Stomach smooth muscle (tissue), 2 donors: ENCODE results near the gene MTA3.
"Not testable (repeated sequence)": the region's sequence is repeated elsewhere in the genome, so short reads cannot be mapped to it uniquely, and the experiment has no call there.

Experiments used
- H3K27ac ChIP-seq: one replicate; pipeline ENCODE4 v1.7.0; 2013; ENCODE audit warnings: mild to moderate bottlenecking, low read length, inconsistent platforms
- H3K27me3 ChIP-seq, 2 donors: one replicate each; pipeline ENCODE4 v1.7.0; 2013; ENCODE audit warnings: low read length in 2 of 2; ENCODE audit not compliant: insufficient read depth in 2 of 2, control insufficient read depth in 1 of 2
- H3K36me3 ChIP-seq, 2 donors: one replicate each; pipeline ENCODE4 v1.7.0; 2013; ENCODE audit warnings: low read length in 2 of 2; ENCODE audit not compliant: control insufficient read depth in 2 of 2, insufficient read depth in 2 of 2
- H3K4me1 ChIP-seq: one replicate; pipeline ENCODE4 v1.7.0; 2013; ENCODE audit warnings: low read length; ENCODE audit not compliant: control insufficient read depth, insufficient read depth
- H3K4me3 ChIP-seq, 2 donors: one replicate each; pipeline ENCODE4 v1.7.0; 2013; ENCODE audit warnings: low read length in 2 of 2
- H3K9ac ChIP-seq, 2 donors: one replicate each; pipeline ENCODE4 v1.7.0; 2013; ENCODE audit warnings: low read length in 2 of 2, mild to moderate bottlenecking in 1 of 2
- H3K9me3 ChIP-seq, 2 donors: one replicate each; pipeline ENCODE4 v1.7.0; 2013; ENCODE audit warnings: low read length in 2 of 2; ENCODE audit not compliant: control insufficient read depth in 2 of 2
- donor health status: healthy.
- donor health status: Pancreatic carcinoma.

MTA3 gene

DNA sequence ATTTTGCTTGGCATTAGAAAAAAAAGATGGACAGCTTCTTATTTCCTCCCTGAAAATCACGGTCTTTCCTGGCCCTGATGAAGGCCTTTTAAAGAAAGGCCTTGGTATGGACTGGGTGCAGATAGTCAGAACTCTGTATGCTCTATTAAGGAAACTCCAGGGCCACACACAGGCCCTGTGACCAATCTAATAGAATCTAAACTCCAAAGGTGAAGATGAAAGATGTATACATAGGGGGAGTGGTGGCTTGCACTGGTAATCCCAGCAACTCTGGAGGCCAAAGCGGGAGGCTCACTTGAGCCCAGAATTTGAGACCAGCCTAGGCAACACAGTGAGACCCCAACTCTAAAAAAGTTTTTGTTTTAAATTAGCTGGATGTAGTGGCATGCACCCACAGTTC lies 158.2 kb downstream of the MTA3 start:
- no peak overlapping the region for H3K27ac ChIP-seq
- no peak overlapping the region for H3K9ac ChIP-seq
- no peak overlapping the region for H3K4me3 ChIP-seq
- H3K4me1 ChIP-seq, result peaks cover 6% of the 10 kb centered on the region
- no peaks in the 10 kb centered on the region for H3K27me3 ChIP-seq
- peaks cover 0 to 6% of the 10 kb centered on the region in 2 donors for H3K36me3 ChIP-seq
- no peaks in the 10 kb centered on the region for H3K9me3 ChIP-seq

GRCh38 chr2:42731316-42731715 lies 162.9 kb downstream of the MTA3 start:
- H3K9me3 ChIP-seq, H3K4me3 ChIP-seq, H3K9ac ChIP-seq, H3K36me3 ChIP-seq, H3K27ac ChIP-seq, H3K4me1 ChIP-seq, H3K27me3 ChIP-seq: not testable (repeated sequence)

DNA sequence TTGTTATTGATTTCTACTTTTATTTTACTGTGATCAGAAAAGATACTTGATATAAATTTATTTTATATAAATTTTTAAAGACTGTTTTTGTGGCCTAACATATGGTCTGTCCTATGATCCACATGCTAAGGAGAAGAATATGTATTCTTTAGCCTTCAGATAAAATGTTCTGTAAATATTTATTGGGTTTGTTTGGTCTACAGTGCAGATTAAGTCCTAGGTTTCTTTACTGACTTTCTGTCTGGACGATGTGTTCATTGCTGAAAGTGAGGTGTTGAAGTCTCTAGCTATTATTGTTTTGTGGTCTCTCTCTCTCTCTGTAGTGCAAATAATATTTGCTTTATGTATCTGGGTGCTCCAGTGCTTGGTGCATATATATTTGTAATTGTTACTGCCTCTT lies 165.4 kb downstream of the MTA3 start:
- H3K9ac ChIP-seq, result no peak overlapping the region

DNA sequence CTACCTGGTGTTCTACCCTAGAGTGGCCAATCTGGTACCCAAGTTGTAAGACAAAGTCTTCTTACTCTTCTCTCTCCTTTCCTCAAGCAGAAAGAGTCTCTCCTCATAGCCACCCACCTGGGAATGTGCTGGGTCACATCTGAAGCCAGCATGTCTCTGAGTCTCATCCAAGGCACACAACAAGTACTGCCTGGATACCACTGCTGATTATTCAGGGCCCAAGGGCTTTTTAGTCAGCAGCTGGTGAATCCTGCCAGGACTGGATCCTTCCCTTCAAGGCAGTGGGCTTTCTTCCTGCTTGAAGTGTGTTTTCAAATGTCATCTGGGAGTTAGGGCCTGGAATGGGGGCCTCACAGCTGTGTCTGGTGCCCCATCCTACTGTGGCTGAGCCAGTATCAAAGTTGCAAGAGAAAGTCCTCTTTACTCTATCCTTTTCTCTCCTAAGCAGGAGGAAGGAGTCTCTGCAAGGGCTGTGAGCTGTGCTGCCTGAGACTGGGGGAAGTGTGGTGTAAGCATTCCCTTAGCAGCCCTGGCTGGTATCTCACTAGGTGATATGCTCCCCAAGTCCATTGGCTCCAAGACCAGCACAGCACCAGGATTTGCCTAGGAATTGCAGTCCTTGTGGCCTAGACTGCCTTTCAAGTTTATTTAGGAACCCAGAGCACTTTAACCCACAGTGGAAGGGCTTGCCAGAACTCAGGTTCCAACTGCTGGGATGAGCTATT lies 168.3 kb downstream of the MTA3 start:
- Histone ChIP-seq H3K9me3 (no peaks in the 10 kb centered on the region), H3K4me1 (no peaks in the 10 kb centered on the region), H3K4me3 (no peak overlapping the region), H3K27ac (no peak overlapping the region), H3K9ac (no peak overlapping the region), H3K27me3 (no peaks in the 10 kb centered on the region), H3K36me3 (peaks cover 9 to 11% of the 10 kb centered on the region in 2 donors)

More for the DNA sequence above, 165.4 kb downstream of the MTA3 start:
- Histone ChIP-seq H3K4me1 (no peaks in the 10 kb centered on the region), H3K36me3 (peaks cover 5 to 11% of the 10 kb centered on the region in 2 donors), H3K27ac (no peak overlapping the region), H3K27me3 (no peaks in the 10 kb centered on the region), H3K4me3 (no peak overlapping the region), H3K9me3 (no peaks in the 10 kb centered on the region)

DNA sequence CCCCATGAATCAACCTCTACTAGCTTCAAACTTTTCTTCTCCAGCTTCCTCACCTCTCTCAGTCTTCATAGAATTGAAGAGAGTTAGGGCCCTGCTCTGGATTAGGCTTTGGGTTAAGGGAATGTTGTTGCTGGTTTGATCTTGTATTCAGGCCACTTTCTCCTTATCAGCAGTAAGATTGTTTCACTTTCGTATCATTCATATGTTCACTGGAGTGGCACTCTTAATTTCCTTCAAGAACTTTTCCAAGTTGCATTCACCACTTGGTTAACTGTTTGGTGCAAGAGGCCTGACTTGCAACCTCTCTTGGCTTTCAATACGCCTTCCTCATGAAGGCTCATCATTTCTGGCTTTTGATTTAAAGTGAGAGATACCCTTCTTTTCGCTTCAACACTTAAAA lies 172.7 kb downstream of the MTA3 start:
- Histone ChIP-seq H3K27ac (no peak overlapping the region), H3K9ac (no peak overlapping the region), H3K4me3 (no peak overlapping the region), H3K27me3 (no peaks in the 10 kb centered on the region), H3K4me1 (no peaks in the 10 kb centered on the region), H3K9me3 (no peaks in the 10 kb centered on the region), H3K36me3 (peaks cover 9 to 10% of the 10 kb centered on the region in 2 donors)

DNA sequence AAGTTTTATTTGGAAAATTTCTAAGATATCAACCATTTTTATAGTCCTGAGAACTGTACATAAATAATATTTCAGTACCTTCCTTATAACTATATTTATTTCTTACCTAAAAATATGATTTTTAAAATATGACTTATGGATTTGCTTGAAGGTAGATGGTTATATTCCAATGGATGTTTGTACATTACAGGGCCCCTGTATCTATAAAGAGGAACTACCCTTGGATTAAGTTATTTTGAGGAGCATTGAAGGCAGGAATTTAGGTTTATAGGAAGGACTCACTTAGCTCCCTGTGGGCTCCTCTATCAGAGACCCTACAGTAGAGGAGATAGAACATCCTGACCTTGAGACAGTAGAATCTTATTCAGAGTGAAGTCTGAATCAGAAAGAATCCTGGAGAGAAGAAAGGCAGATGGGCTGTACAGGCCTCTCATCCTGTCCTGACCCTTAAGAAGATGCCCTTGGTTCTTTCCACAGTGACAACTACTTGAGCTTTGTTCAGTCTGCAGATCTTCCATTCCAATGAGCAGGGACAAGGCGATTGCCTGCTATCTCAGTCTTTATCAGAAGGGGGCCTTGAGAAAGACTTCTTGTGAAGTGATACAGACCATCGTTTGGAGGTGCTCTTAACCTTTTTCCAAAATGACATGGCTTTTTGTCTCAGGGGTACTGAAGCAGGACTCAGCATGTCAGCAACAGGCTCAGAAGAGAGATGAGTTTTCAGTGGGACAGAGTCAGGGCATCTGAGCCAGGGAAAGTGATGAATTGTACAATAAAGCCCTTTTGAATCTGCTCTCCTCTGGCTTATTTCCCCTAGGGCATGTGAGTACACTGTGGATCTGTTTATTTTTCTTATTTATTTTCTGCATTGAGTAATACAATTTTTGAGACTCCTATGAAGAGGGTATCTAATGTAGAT lies 174.6 kb downstream of the MTA3 start:
- H3K9ac ChIP-seq, result no peak overlapping the region
- H3K36me3 ChIP-seq, result peaks cover 3 to 4% of the 10 kb centered on the region in 2 donors
- H3K27ac ChIP-seq, result no peak overlapping the region

GRCh38 chr2:42743659-42743990 lies 175.2 kb downstream of the MTA3 start:
- Histone ChIP-seq H3K27me3 (no peaks in the 10 kb centered on the region), H3K4me3 (no peak overlapping the region), H3K4me1 (no peaks in the 10 kb centered on the region), H3K9me3 (no peaks in the 10 kb centered on the region), H3K36me3 (peaks cover 3 to 4% of the 10 kb centered on the region in 2 donors), H3K27ac (no peak overlapping the region), H3K9ac (no peak overlapping the region)

More for the DNA sequence above, 174.6 kb downstream of the MTA3 start:
- no peaks in the 10 kb centered on the region for H3K9me3 ChIP-seq
- no peaks in the 10 kb centered on the region for H3K27me3 ChIP-seq
- H3K4me1 ChIP-seq, result no peaks in the 10 kb centered on the region
- no peak overlapping the region for H3K4me3 ChIP-seq

DNA sequence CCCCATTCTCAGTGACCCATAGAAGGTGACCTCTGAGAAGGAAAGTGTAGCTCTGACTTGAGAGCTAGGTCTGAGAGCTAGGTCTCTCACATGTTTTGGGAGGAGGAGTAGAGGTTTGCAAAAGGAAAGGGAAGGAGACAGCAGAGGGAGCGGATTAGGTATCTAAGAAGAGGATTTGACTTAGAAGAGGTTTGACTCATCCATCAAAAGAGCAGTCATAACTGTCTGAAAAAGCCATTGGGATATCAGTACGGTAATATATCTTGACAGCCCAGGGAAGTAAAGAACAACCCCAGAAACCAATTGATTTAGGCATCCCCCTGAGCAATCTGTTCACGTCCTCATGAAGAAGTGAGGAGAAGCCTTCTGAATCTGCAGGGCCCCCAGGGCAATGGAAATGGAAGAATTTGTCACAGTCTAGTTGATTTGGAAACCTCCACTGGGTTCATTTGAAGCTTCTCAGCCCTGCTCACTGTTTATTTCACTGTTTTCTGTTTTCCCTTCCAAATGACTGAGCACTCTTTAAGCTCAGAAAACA lies 176.2 kb downstream of the MTA3 start:
- Histone ChIP-seq H3K36me3 (peaks cover 3 to 4% of the 10 kb centered on the region in 2 donors), H3K4me1 (no peaks in the 10 kb centered on the region), H3K9ac (no peak overlapping the region), H3K4me3 (no peak overlapping the region), H3K9me3 (no peaks in the 10 kb centered on the region), H3K27me3 (no peaks in the 10 kb centered on the region), H3K27ac (no peak overlapping the region)

DNA sequence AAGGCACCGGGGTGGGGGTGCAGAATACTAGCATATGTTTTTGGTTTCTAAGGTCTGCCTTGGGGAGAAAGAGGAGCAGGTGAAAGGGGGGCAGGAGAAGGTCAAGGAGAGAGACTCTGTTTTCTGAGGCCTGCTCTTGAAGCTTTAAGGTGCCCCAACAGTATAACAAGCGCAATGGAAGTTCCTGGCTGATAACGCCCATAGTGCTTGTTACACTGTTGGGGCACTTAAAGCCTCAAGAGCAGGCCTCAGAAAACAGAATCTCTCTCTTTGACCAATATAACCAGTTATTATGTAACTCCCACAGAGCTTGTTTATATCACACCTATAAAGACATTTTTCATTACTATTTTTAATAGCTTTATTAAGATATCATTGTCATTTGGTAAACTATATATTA lies 179.0 kb downstream of the MTA3 start:
- no peak overlapping the region for H3K4me3 ChIP-seq
- no peak overlapping the region for H3K27ac ChIP-seq
- peaks cover 2 to 3% of the 10 kb centered on the region in 2 donors for H3K36me3 ChIP-seq
- H3K9ac ChIP-seq, result no peak overlapping the region
- no peaks in the 10 kb centered on the region for H3K4me1 ChIP-seq
- no peaks in the 10 kb centered on the region for H3K9me3 ChIP-seq
- no peaks in the 10 kb centered on the region for H3K27me3 ChIP-seq

DNA sequence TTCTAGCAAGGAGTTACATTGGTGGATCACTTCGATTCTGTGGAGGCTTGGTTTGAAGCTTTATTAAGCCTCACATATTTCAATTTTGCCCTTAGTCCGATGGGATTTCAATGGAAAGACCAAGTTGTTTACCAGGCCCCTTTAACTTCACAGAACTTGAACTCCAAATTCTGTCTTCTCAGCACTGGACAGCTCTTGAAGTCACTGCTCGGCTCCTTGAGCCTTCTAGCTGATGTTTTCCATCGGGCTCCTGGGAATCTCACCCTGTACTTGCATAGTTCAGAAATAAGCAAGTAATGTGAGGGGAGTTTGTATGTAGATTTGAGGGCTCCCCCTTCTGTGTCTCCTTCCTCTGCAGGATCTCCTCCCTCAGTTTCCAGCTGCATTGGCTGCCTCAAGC lies 180.4 kb downstream of the MTA3 start:
- Histone ChIP-seq H3K36me3 (peaks cover 9% of the 10 kb centered on the region in 2 donors), H3K9ac (no peak overlapping the region), H3K9me3 (no peaks in the 10 kb centered on the region)

More for the DNA sequence above, 180.4 kb downstream of the MTA3 start:
- no peaks in the 10 kb centered on the region for H3K4me1 ChIP-seq
- no peak overlapping the region for H3K27ac ChIP-seq
- H3K27me3 ChIP-seq, result no peaks in the 10 kb centered on the region
- H3K4me3 ChIP-seq, result no peak overlapping the region
